OCI-LY3 (cell line): ENCODE measurements around the gene TIMM10.

Source experiments
- CTCF ChIP-seq: fragments of 200-600, 300-600 bp; sonication (generic); IDR thresholded peaks from 2 replicates; pipeline ENCODE4 v1.5.1; 2014; ENCODE audit warnings: antibody characterized with exemption, low read length, low read depth
- EZH2phosphoT487 ChIP-seq: fragments of 200-600 bp; shearing (Covaris generic); IDR thresholded peaks from 2 replicates; pipeline ENCODE4 v1.6.1; 2018; ENCODE audit warnings: antibody characterized with exemption, mixed run types, low read depth

- TF ChIP-seq CTCF (no peak), EZH2phosphoT487 (no peak)
Measured at GRCh38 chr11:57571606-57572005, 41.1 kb upstream of the TIMM10 start.
